ENCODE results near the gene PTMA. TPM values are rescaled to one million over a fixed set of nuclear protein-coding genes. Genes with fewer than 3 reads are reported as not detected.

PTMA gene
- total and polyA plus RNA-seq, 9 of the 15 experiments (the other 6 are each of a cell fraction or from before 2014, with no cell fraction given) = 429 to 2,322 (median 1,578) TPM

- no peak for TF ChIP-seq STAT6 (CRISPR knock-in tag; IDR thresholded peaks at IDR 0.05)
- TF ChIP-seq USF2 (CRISPR knock-in tag; IDR thresholded peaks at IDR 0.05) = peak; percentile 85
- TF ChIP-seq SUPT5H (IDR thresholded peaks at IDR 0.05) = 0 out of 2 replicates have a peak, but pooled peaks have one; percentile 26
- TF ChIP-seq CGGBP1 (CRISPR knock-in tag; IDR thresholded peaks at IDR 0.05) = no peak
- TF ChIP-seq STAT5A (IDR thresholded peaks at IDR 0.05; ENCODE audit: borderline replicate concordance, low read length) = no peak
- TF ChIP-seq CC2D1A (IDR thresholded peaks at IDR 0.05) = no peak
- TF ChIP-seq RFX7 (CRISPR knock-in tag; IDR thresholded peaks at IDR 0.05) = no peak
- peak; percentile 71; the same call in 1 of the 2 replicates for TF ChIP-seq TFAP4 (CRISPR knock-in tag; IDR thresholded peaks at IDR 0.05; ENCODE audit: borderline replicate concordance)
- TF ChIP-seq CTCFL (IDR thresholded peaks at IDR 0.05; ENCODE audit: borderline replicate concordance, insufficient read depth, low read depth, low read length, poor library complexity, severe bottlenecking) = peak; percentile 90
- TF ChIP-seq HCFC1 (IDR thresholded peaks at IDR 0.05; ENCODE audit: low read depth, low read length) = peak; percentile 47
- peak in 1 of 3 experiments; percentile 22 for TF ChIP-seq YY1 (IDR thresholded peaks at IDR 0.05; ENCODE audit: borderline replicate concordance in 1 of 3, control insufficient read depth in 1 of 3, extremely low read depth in 1 of 3, insufficient read depth in 3 of 3, insufficient read length in 1 of 3, insufficient replicate concordance in 2 of 3, low read depth in 1 of 3, low read length in 2 of 3)
- TF ChIP-seq RCOR1 (IDR thresholded peaks at IDR 0.05; ENCODE audit: borderline replicate concordance in 1 of 2, low read depth in 2 of 2, low read length in 2 of 2) = peak in 1 of 2 experiments; percentile 73; a peak in 2 of 4 replicates
- no peak for TF ChIP-seq ATF1 (CRISPR knock-in tag; IDR thresholded peaks at IDR 0.05)
- no peak for TF ChIP-seq ATF1 (tag; IDR thresholded peaks at IDR 0.05)
- no peak for TF ChIP-seq MCM5 (IDR thresholded peaks at IDR 0.05; ENCODE audit: low read depth)
- no peak for TF ChIP-seq TCF15 (CRISPR knock-in tag; IDR thresholded peaks at IDR 0.05)
- no peak for TF ChIP-seq HSF4 (CRISPR knock-in tag; IDR thresholded peaks at IDR 0.05; ENCODE audit: borderline replicate concordance)
- TF ChIP-seq POLR3A (IDR thresholded peaks at IDR 0.05; ENCODE audit: borderline replicate concordance, extremely low read depth, insufficient read depth, insufficient read length) = no peak
- TF ChIP-seq NBN (IDR thresholded peaks at IDR 0.05; ENCODE audit: low read depth) = no peak
- TF ChIP-seq E2F3 (CRISPR knock-in tag; IDR thresholded peaks at IDR 0.05) = no peak
Observed at GRCh38 chr2:231687133-231687852, 21.0 kb upstream of the PTMA start (continued).

All from K562 (cell line).